Glomerular visceral epithelial cell (primary cell): Measurements from ENCODE around the gene GPR3.
A peak's percentile ranks its signal among the peaks of the same experiment; 100 is the strongest.
"Not testable (repeated sequence)": the region's sequence is repeated elsewhere in the genome, so short reads cannot be mapped to it uniquely, and the experiment has no call there.

Experiments
- DNase-seq: peaks from one replicate; pipeline ENCODE4 v3.0.0-alpha.2; 2016; ENCODE audit errors: extremely low spot score

Gene GPR3

DNA sequence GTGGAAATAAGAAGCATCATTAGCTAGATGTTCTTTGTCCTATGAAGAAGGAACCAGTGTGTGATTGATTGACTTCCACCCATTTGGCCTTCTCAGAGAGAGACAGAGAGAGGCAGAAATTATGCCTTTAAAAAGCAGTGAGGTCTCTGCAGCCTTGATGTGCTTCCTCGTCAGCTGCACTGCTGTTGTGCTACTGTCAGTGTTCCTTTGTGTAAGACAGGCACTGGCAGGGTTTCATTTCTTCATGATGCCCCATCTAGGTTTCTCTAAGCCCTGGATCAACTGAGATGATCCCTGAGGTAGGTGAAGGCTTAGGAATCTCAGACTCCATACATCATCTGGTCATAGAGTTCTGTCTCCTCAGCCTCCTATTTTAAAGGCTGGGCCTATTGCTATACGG is 34.9 kb downstream of the GPR3 start:
- DNase-seq, result no peak

DNA sequence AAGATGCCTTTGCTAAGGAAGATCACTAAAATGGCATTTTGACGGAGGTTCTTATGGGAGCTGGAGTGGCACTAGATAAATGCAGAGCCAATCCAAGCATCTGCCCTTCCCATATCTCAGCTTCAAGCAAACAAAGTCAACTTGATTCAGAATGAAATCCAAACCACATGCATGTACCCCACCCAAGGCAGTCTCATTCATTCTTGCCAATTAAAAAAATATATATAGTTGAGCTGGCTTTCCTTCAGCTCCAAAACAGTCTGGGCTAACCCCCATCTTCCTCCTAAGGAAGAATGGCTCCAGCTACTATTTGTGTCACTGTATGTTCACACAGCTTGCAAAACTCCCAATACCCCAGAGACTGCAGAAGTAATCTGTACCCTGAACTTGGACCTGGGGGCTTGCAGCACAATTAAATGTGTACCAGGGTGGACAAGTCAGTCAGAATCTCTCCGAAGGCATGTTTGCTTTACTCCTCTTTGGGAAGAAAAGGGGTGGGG is 35.4 kb downstream of the GPR3 start:
- DNase-seq, result no peak

DNA sequence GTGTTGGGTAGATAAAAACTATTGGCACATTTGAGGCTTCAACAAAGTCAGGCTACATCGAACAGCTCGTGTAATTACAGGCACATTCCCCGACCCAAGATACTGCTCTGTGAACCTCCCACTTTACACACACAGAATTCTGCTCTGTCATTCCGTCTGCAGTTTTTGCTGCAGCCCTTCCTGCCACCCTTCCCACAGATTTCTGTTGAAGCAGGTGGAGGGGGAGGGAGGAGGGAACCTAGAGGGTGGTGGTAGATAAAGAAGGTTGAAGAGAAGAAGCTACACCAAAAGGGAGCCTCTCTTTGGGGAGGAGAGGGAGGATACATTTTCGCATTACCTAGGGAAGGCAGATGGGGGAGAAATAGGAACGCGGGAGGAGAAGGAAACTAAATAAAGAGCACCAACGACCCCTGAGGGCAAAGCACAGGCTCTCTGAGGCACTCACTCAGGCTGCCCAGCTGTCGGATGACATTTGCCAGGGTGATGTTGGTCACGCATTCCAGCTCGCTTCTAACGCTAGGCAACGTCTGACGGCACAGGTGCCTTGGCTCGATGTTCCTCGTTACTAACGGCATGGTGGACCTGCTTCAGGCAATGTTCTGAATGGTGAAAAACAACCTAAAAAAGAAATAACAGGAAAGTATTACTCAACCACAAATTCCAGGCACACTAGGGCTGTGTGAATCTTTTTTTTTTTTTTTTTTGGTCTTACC is 36.0 kb downstream of the GPR3 start:
- DNase-seq, result no peak

DNA sequence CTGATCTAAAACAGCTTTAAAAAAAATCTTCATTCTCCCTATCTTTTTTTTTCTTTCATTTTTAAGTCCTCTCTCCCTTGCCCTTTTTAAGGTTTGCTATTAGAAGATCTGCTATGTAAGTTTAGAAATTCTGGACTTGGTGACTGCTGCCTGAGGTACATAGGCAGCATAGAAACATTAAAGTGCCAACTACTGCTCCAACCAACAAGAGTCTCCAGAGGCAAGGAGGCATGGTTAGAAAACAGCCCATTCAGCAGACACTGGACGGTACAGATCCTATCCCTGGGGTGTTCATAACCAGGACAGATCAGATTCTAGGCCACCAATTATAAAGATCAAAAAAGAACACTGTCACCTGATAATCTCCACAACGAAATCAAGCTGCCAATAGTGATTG is 36.6 kb downstream of the GPR3 start:
- DNase-seq, result no peak

DNA sequence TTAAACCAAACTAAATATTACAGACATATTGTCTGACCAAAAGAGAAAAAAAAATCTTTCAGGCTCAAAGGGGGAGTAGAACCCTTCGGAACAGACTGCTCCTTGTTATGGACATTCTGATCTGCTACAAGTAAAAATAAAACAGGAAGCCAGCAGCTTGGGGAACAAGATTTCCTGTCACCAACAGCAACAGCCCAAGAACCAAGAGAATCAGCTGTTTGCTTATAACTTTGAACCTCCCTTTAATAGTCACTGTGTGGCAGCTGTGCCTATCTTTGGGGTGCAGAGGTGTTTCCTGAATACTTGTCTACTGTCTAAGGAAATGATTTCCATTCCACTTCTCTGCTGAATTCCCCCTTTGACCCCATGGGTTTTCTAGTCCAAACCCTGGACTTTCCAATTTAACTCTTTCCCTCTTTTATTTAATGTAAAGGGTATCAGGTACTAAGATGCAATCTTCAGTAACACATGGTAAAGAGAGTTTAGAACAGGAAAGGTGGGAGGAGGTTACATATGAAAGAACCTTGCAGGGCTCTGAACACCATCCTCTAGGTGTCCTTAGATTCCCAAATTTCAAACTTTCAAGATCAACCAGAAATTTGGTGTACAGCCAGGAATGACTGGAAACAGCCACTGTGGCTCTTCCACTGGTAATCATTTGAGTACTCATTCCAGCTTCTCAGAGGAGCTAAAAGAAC is 38.6 kb downstream of the GPR3 start:
- DNase-seq, result no peak

DNA sequence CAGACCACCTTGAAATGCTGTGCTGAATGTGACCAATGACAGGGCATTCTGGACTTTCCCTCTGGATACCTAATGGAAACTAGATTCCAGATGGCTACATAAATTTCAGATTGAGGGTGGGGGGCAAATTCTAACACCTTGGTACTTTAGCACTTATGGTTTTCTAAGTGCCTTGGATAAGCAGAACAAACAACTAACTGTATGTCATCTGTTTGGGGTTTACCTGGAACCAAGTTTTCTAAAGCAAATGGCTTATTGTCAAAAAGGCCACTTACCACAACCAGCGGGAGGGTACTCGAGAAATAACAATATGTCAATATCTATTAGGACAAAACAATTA is 39.1 kb downstream of the GPR3 start:
- no peak for DNase-seq

DNA sequence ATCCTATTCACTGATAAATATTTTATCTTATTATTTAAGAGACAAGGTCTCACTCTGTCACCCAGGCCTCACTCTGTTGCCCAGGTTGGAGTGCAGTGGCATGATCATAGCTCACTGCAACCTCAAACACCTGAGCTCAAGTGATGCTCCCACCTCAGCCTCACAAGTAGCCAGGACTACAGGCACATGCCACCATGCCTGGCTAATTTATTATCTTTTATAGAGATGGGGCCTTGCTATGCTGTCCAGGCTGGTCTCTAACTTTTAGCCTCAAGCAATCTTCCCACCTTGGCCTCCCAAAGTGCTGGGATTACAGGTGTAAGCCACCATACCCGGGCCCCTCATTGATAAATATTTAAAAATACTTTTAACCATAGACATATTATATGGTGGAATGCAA is 40.3 kb downstream of the GPR3 start:
- not testable (repeated sequence) for DNase-seq

DNA sequence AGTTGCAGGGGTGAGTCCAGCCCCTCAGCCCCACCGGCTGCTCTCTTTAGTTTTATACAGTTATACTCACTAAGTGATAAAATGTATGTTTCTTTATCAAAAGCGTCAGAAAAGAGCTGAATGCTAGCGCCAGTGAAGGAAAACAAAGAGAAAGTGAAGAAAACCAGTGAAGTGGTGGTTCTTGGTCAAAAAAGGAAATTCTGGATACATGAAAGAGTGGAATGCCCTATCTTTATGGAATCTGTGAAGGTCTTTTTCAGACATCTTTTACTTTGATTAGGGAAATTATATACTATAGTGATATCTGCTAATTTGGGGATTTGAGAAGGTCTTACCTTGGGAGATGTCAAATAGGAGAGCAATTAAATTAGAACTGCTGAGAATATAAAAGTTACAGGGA is 41.3 kb downstream of the GPR3 start:
- DNase-seq, result no peak

DNA sequence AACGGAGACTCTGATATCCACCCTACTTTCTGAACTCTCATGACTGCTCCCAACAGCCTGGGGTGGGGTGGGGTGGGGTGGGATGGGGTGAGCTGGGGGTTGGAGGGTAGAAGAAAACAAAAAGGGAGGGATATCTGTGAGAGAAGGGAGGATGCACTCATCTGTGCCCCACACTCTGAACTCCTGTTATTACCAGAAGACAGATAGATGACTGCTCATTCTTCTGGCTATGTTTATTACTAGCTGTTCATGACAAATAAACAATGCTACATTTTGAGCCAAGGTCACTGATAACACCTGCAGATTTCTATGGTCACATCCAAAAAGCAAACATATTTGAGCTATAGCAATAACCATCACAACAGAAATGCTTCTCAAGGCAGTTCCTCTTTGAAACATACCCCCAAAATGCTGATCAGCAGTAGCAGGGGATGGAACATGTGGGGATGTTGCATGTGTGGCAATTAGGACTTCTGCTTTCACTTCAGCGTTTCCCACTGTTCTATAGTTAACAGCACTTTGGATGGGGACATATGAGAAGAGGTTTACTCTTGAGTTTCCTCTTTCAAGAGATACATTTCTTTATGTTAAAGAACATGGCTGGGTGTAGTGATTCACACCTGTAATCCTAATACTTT is 43.3 kb downstream of the GPR3 start:
- no peak for DNase-seq

DNA sequence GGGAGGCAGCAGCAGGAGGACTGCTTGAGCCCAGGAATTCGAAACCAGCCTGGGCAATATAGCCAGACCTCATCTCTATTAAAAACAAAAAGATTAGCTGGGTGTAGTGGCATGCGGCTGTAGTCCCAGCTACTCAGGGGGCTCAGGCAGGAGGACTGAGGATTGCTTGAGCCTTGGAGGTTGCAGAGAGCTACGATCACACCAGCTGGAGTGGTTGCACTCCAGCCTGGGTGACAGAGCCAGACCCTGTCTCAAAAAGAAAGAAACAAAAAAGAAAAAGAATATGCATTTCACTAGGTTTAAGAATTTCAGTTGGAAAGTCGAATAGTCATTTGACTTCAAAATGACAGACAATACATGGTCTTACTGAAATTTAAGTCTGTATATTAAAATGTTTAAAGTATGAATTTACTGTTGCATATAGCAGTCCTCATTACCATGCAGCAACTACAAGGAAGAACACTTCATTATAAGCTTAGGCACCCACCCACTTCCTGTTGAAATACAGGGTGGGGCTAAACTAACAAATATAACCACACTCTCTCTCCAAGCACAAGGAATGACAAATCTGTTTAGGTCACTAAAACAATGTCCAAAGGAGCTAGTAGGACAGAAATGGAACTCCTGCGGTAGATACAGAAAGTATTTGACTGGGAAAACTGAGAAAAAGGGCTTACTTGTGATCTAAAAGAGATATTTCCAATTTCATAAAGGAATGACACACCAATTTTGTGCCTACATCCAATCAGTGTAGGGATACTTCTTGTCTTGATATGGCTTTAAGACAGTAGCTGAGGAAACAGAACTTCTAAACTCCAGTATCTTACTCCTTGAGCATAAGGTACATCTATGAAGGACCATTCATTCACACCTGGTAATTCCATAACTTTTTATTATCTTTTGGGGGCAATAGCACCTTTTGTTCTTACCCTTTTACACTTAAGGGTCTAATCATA is 44.1 kb downstream of the GPR3 start:
- DNase-seq, result peak; percentile 24

DNA sequence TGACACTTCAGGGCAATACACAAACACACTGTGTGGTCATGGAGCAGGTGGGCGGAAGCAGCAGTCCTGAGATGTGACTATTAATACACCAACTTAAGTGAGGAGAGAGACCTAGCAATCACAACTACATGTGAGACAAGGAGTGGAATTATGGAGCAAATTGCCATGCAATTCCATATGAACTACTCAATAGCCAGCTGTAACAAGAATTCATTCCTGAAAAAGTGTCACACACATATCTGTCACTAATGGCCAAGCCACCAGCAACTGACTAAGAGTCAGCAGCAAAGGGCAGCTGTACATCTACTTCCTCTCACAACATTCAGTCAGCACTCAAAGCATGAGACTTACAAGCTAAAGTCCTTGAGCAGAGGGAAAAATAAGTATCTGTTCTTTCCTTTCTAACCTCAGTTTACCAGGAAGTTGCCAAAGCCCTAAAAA is 46.2 kb downstream of the GPR3 start:
- DNase-seq, result no peak

DNA sequence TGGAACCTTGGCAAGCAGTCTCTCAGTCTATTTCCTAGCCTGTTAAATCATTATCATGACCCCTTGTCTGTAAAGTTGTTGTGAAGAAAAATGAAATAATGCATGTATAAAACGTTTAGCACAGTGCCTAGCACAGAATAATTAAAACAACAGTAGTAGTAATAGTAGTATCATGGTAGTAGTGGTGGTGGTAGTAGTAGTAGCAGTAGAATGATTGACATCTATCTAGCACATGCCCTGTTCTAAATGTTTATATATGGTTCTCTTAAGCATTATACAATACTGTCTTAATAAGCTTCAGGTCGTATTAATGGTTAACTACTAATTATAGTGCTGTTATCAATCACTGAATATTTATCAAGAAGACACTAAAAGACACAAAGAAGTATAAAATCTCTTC is 46.7 kb downstream of the GPR3 start:
- no peak for DNase-seq

DNA sequence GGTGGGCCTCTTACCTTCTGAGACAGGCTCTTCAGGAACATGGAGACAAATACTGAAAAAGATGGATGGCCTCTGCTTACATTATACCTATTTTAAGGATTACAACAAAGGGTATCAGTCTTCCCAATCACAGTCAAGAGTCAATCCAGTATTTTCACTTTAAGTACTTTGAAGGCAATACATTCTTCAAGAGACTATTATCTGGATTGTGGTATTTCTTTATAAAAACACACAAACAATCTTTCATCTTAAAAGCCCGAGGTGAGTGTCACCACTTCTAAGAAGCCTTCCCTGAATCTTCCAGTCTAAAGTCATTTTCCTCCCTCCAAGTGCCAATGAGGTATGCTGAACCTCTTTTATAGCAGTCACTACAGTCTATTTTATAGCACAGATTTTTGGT is 52.2 kb downstream of the GPR3 start:
- DNase-seq, result no peak
